ENCODE results near the gene TMEM243.

DNA sequence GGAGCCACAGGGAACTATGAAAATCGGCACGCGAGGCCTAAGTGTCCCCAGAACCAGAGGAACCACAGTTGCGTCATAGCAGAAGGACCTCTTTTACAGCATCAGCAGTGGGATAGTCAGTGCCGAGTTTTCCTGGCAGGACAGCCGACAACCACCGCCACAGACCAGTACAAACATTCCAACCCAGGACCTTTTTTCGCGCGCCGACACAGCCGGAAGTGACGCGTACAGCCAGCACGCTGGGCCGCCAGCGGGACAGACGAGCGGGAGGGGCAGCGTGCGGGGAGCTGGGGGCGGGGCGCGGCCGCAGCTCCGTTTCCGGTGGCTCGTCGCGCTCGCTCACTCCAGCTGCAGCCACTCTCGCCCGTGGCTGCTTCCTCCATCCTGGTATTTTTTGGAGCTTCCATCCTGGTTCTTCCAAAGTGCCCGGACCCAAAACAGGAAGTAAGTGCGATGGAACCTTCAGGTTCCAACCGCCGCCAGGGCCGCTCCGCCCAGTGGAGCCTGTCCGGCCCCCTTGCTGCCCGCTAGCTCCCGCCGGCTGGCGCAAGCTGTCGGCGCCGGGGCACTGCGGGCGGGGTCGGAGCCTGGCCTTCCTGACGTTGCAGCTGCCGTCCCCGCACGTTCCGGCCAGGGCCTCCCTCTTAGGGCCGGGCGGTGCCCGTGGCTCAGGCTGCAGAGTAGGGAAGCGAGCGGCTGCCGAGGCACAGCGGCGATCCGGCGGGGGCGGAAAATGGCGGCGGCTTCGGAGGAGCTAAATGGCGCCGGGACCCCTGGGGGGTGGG lies 67.2 kb downstream of the TMEM243 start, which contains the start of gene DMTF1:
- TF ChIP-seq, protein P1, sequence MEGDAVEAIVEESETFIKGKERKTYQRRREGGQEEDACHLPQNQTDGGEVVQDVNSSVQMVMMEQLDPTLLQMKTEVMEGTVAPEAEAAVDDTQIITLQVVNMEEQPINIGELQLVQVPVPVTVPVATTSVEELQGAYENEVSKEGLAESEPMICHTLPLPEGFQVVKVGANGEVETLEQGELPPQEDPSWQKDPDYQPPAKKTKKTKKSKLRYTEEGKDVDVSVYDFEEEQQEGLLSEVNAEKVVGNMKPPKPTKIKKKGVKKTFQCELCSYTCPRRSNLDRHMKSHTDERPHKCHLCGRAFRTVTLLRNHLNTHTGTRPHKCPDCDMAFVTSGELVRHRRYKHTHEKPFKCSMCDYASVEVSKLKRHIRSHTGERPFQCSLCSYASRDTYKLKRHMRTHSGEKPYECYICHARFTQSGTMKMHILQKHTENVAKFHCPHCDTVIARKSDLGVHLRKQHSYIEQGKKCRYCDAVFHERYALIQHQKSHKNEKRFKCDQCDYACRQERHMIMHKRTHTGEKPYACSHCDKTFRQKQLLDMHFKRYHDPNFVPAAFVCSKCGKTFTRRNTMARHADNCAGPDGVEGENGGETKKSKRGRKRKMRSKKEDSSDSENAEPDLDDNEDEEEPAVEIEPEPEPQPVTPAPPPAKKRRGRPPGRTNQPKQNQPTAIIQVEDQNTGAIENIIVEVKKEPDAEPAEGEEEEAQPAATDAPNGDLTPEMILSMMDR (IDR thresholded peaks at IDR 0.05; ENCODE audit: low read depth, low read length), result no peak
- TF ChIP-seq EZH2phosphoT487 (IDR thresholded peaks at IDR 0.05; ENCODE audit: low read depth), result no peak
